HG02759 (cell line): Measurements from ENCODE around the gene RETREG1.

ENCODE experiments used
- ATAC-seq: cut with Tn5 transposase; IDR thresholded peaks from one replicate; pipeline ENCODE4 v1.9.1; 2021; ENCODE audit warnings: mild to moderate bottlenecking, moderate library complexity; ENCODE audit not compliant: unreplicated experiment

Gene RETREG1

DNA sequence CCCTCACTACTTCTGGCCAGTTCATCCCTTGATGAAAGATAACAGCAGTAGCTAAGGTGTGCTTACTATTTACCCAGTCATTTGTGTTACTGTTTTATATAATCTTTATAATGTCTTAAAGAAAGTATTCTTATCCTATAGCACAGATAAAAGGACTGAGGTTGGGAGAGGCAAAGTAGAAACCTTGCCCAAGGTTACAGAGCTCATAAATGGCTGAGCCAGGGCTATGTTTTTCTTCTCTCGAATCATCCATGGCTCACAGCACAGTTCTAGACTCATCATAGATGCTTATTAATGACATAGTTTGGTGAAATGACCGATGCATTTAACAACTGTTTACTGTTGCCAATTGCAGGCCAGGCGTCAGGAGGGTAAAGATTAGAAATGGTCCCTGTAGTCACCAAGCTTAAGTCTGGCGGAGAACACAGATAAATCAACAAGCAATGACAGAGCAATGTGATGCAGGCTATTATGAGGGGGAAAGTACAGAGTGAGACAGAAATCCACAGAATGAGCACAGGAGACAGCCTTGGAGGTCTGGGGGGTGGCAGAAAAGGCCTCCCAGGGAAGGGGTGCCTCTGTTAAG lies 85.6 kb downstream of the RETREG1 start:
- ATAC-seq: no peak

DNA sequence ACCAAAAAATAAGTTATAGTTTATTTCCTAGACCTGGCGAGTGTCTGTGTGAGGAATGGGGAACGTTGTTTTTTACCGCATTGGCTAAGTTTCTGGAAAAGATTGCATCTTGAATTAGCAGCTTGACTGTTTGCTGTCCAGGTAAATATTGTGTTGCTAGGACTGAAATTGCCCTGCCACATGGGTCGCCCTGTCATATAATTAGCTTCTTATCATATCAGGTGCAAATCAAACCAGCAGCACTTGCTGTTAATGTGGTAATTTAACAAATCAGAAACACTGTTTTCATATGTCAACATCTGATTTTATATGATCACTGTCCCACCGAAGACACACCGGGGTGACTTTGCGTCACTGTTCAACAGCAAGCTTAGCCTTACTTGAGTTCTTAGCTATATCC lies 87.5 kb downstream of the RETREG1 start:
- no peak for ATAC-seq

DNA sequence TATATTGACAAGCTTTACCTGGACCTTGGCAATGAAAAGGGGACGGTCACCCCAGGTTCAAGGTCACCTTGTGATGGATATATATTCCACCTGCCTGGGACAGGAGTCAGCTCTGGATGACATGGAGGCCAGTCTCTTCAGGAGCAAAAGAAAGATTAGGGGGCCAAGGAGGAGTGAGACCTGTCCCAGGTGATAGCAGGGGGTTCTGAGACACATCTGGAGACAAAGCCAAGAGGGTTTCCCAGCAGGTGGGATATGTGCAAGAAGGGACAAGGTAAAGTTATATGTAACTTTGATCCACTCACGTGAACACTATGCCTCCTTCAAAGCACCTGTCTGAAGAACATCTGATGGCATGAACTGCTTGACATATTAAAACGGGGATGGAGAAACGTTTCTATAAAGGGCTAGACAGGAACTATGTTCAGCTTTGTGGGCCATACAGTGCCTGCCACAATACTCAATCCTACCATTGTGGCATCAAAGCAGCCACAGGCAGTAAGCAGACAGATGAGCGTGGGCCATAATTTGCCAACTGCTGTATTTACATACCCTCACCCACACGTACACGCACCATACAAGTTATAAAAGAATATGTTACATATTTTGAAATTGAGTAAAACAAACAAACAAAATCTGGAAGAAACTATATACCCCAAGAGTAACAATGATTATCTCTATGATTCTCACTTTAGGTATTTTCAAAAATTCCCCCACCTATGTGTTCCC lies 88.3 kb downstream of the RETREG1 start:
- ATAC-seq: no peak

DNA sequence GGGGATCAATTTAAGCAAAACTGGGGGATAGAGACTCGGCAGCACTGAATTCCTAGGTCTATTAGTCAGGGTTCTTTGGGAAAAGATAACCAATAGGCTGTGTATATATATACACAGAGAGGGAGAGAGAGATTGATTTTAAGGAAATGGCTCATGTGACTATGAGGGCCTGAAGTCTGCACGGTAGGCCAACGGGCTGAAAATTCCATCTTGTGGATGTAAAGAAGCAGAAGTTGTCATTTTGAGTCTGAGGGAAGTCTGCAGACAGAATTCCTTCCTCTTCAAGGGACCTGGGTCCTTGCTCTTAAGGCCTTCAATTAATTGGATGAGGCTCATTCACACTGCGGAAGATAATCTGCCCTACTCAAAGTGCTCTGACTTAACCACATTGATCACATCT lies 91.1 kb downstream of the RETREG1 start:
- ATAC-seq: no peak

DNA sequence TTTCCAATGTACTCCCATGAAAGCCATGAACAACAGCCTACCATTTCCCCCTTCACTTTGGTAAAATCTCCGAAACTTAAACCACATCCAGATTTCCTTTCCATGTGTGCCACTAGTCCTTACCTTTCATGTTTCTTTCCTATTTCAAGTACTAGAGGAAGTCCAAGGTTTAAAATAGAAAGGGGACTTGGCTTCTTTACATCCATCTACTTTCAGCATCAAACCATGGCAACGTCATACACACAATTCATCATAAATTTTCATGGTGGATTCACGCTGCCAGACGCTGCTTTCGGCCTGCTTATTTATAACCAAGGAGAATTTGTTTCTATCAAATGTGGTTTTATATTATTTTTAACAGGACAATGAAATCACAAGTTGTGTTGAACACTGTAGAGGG lies 92.5 kb downstream of the RETREG1 start:
- ATAC-seq: no peak

DNA sequence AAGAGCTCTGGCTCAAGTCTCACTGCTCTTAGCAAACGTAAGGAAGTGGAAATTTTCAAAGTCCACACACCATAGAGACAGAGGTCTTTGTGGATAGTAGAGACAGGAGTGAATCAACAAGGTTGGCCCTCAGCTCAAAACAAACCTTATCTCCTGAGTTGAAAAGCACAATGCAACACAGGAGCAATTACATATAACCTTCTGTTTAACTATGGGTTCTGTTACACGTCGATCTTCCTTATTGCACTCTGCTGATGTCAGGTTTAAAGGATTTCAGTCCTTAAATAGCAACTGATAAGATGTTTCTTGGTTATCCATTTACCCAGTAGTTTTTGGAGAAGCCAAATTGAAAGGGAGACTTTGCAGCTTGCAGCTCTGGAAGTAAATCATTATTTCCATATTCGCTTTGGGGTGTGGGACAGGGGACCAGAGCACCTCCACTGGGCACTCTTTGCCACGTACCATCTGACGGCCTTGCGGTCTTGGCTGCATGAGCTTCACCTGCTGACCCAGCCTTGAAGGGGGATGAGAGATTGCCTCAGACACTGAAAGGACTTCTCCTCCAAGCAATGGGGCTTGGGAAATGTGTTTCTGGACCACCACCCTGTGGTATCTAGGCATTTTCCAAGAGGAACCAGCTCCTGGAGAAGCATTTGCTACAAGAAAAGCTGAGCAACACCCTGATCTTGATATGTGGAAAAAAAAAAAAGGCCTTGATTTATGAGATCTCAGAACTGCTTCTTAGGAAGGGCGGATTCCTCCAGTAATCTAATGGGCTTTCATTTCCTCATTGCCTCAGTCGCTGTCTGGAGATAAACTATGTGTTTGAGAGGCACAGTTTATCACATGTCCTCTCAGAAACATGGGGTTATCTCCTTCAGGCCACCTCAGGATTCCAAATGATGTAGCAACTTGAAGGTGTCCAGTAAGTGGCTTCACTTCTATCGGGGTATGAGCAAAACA lies 95.0 kb downstream of the RETREG1 start:
- ATAC-seq: no peak

DNA sequence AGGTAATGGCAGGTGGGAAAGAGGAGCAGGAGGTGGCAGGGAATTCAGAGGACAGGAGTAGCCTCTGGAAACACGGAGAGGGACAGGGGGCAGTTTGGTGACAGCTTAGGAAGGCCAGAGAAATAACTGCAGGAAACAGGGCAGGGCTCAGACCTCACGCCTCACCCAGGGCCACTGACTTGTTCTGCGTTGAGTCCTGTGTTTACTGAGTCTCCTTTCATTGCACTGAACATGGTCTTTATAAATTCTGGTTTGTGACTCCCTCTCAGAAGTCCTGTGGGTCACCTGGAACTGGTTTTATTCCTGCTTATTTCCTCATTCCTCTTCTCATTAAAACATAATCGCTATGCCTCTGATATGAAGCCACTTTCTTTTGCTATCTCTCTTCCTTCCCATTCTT lies 96.0 kb downstream of the RETREG1 start:
- ATAC-seq: no peak

DNA sequence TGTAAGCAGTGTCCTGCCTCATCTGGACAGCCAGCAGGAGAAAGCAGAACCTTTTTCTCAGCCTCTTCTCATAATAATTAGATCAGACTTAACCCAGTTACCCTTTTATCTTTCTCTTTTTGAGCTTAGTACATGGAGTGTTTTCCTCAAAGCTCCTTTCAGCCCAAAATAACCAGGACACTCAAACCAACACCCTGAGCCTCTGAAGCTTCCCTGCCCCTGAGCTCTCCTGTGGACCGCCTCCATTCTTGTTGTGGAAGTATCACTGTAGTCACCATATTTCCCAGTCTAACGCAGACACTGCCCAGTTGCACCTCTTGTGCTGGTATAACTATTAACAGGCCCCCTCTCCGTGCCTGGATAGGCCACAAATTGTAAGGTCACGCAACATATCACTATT lies 97.4 kb downstream of the RETREG1 start:
- ATAC-seq: no peak

DNA sequence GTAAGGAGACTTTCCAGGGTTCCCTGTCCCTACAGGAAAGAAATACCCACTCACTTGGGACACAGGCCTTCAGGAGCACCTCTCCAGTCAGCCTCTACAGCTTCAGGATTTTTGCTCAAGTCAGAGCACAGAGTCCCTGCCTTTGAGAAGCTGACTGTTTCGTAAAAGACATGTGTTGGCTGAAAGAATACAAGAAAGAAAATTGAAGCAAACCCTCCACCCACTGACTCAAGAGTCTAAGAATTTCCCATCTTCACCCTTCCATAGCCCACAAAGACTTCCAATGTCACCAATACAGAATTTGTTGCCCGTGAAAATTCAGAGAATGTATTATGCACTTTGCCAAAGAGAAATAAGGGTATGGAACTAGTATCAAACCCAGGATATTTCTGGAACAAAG lies 98.2 kb downstream of the RETREG1 start:
- ATAC-seq: no peak

DNA sequence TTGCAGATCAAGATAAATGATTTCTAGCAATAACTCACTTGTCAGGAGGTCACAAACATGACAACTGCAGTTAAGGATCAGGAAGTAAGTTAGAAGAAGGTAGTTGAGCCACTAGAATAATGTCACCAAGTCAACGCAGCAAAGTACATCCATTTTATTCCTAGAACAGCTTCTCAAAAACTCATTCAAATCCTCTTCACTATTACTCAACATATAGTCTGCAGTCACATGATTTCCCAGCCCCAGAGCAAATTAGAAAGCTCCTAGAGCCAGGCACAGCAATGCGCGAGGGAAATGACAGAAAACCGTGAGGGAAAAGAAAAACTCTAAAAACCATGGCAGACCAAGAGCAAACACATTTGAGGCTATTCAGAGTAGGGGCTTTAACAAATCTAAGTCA lies 101.3 kb downstream of the RETREG1 start:
- ATAC-seq: no peak

DNA sequence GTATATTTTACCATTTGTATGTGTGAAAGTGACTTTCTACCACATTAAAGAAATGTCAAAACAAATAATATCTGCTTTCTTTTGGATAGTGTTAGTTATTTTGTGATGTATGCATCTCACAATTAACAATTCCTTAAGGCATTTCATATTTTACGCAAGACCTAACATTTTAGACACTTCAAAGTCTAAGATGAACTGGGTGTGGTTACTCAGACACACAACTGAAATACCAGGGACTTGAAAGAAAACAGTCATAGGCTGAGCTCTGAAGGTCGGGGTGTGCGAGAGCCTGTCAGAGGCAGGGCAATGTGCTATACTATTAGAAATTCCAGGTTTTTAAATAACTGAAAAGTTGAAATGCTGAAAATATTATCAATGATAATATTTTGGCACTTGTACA lies 106.7 kb downstream of the RETREG1 start:
- no peak for ATAC-seq

DNA sequence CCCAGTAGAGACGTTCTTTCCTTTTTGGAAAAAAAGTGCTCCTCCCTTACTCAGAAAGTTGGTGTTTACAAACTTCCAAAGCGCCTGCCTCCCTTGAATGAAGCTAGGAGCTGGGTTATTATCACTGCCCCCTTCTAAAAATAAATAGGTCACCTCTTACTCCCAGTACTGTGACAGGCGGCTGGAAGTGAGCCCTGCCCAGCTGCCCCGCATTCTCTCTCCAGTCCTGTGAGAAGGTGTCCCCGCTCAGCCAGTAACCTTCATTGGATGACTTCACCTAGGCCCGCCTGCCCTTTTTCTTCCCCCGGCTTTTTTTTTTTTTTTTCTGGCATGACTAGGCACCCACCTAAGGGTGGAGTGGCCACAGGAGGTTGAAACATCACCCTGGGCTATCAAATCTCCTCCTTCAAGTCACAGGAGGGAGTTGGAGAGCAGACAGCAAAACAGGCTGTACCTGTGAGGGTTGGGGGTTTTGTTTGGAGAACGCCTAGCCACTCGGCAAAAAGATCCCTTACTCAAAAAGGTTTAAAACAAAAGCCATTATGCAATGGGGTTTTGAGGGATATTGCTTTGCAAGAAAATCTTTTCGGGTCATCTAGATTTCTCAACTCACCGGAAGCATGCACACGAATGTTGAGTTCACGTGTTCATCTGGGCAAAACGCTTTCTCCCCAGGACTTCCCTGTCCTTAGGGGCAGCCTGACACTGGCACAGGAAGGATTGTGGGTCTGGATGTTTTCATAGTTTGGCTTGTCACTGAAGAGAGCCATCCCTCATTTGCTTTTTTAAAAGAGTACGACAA lies 107.9 kb downstream of the RETREG1 start:
- ATAC-seq: no peak

DNA sequence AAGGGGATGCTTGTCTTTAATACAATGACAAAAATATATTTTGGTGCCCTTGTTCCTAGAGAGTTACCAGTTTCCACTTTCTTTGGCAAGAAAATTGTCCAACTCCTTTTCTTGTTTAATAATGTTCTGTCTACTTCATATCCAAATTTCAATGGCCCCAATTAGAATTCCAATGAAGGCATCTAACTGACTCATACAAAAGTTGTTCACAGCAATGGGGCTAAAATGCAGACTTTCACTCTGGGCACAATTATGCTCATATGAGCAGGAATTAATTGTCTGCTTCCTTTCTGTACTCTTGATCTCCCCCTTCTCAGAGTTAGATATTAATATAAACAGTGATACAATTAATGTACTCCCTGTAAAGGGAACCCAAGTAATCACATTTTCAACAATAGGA lies 109.1 kb downstream of the RETREG1 start:
- ATAC-seq: no peak

DNA sequence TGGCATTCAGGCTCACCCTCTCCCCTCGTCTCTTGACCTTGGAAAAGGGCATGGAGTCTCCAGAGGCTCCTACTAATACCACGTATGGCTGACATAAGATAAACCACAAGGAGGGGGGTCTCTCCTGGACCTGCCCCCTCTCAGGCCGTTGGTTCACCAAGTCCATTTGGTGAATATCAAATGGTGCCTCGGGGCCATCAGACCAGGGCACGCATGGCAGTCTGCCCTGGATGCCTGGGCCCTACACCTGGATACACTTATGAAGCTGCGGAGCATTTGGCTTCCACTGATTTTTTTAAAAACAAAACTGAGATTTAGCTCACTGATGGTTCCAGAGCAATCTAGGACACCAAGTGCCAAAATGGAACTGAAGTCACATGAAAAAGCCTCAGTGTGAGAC lies 110.9 kb downstream of the RETREG1 start:
- ATAC-seq: no peak

DNA sequence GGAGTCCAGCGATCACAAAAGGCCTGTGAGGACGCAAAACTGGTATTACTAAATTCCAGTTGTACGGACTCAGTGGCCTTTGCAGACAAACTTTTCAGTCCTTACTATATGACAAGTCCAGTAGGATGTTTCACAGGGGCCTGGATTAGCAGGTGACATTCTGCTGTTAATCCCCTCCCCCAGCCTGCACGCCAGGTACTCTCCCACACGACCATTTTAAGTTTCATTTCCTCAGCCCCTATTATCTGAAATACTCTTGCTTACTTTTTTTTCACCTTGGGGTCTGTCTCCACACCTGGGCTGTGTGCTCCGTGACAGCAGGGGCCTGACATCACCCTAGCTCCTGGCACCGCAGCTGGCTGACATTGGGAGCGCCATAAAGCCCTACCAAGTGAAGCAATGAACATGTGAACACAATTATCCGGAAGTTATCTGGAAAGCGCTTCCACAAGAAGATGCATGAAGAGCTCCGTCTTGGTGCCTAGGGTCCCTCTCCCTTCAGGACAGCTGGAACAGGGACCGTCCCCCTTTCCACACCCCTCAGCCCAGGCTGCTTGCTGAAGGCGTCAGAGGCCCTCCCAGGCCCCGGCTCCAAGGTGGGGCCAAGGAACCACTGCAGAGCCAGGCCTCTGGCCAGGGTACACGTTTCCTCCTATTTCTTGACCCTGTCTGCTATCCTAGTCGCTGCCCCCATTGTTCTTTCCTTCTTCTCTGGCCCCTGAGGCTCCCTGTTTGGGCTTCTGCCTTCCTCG lies 111.5 kb downstream of the RETREG1 start:
- ATAC-seq: no peak

DNA sequence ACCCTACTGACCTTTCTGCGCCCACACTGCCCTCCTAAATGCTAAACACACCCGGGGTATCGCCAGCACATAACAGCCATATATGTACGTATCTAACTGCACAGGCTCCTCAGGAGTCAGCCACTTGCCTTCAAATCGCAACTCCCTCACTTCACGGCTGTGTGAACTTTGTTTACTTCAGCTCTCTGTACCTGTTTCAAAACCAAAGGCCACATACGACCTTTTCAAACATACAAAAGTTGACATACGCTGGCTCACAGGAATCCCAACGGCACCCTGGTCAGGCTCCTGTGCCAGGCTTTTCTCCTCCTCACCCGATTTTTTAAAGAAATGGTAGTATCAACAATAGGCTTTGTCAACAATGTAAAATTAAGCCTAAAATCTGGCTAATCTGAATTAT lies 112.2 kb downstream of the RETREG1 start:
- ATAC-seq: no peak

DNA sequence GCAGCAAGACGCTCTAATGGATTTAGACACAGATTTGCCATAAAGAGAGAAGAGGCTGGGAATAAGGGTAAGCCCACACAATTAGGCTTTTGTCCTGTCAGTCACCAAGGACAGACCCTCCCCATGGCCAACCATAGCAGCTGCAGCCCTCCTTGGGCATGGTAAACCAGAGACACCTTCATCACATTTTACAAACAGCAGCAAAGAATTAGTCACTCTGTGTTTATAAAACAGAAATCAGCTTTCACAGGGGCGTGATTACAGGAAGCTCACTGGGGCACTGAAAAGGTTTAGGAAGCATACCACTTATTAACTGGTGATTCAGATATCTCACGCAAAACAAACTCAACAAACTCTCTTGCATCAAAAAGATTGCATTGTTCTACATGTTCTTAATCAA lies 113.9 kb downstream of the RETREG1 start:
- ATAC-seq: no peak

DNA sequence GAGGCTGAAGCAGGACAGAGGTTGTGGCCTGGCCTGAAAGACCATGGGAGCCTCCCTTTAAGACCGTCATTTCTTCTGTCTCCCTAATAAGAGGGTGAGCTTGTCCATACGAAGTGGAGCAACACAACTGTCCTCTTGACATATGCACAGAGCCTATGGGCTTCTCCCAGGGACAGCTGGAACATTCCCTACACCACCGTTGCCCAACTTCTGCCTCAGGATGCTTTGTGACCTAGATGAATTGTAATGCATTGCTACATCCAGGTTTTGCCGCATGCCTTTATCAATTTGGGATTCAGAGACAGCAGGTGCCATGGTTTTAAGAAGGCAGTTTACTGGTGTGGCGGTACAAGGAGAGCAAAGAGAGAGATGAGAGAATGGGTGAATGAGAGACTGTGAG lies 116.8 kb downstream of the RETREG1 start:
- ATAC-seq: no peak

DNA sequence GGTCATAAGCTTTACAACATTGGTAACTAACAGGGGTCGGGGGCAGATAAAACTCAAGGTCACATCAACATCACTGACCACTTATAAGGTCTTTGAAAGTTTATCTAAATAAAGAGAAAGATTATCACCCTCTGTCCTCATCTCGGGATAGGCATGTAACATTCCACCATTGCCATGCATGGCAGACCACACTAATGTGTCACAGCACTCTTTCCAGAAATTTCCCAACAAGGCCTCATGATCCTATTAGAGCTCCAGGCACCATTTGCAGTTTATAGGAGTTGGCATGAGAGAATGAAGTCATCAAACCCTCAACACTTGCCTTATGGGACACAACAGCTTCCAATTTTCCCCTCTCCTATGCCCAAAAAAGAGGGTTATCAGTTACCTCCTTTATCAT lies 119.3 kb downstream of the RETREG1 start:
- ATAC-seq: no peak

DNA sequence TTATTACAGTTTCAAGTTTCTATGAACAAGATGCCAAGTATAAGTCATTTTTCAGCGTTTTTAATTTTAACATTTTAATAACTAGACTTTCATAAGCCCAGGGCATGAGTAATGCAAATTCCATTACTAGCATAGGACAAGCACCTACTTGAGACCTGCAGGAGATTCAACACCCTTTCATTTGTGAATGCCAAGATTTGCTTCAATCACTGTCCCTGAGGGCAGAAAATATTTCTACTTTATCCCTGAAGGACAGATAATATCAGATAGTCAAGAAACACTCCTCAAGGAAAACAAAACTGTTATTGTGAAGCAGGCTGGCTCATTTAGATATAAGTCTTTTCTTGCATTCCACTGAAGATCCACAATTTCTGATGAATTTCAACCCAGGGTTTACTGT lies 123.5 kb downstream of the RETREG1 start:
- no peak for ATAC-seq
